ENCODE data around the gene LPAR1.
A peak's percentile ranks its signal among the peaks of the same experiment; 100 is the strongest.

LPAR1 gene

DNA sequence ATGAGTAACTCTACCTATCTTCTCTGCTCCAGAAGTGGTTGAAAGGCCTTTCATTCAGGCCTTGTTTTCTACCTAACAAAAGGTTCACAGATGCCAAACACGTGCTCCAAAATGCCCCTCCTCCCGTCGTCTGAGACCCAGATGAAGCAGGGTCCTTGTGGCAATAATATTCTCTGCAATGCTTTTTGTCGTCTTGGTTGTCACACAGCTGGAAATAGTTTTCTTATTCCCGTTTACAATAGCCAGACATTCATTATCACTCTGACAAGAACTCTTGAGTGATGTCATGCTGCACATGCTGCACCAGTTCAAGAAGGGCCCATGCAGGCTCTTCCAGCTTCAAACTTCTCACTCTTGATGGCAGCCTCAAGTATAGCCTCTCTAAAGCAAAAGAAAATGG lies 7.8 kb downstream of the LPAR1 start:
- Histone ChIP-seq H3K18ac (ENCODE audit: low read depth in 1 of 2, low read length in 2 of 2) (peak overlapping the region in 1 of 2 experiments; percentile 41), H2AK5ac (ENCODE audit: low read length, severe bottlenecking) (no peak overlapping the region), H3K23ac (ENCODE audit: low read length in 2 of 2) (no peak overlapping the region), H3K4me2 (ENCODE audit: low read length, poor library complexity, severe bottlenecking) (no peak overlapping the region), H3K14ac (ENCODE audit: low read length in 2 of 2) (no peak overlapping the region), H3K4me1 (ENCODE audit: control insufficient read depth, insufficient read depth, low read depth, low read length) (peaks cover 2% of the 10 kb centered on the region), H2BK120ac (ENCODE audit: low read depth, low read length) (no peak overlapping the region), H3K36me3 (ENCODE audit: control insufficient read depth in 1 of 2, insufficient read depth in 2 of 2, low read depth in 1 of 2, low read length in 2 of 2) (peaks cover 3 to 39% of the 10 kb centered on the region in 2 experiments), H3K27me3 (ENCODE audit: control insufficient read depth in 1 of 2, insufficient read depth in 1 of 2, low read length in 2 of 2) (no peaks in the 10 kb centered on the region), H2AFZ (ENCODE audit: low read depth, low read length) (no peak overlapping the region), H2BK12ac (ENCODE audit: low read length in 2 of 2) (no peak overlapping the region), H4K91ac (ENCODE audit: low read length) (no peak overlapping the region), H4K8ac (ENCODE audit: low read length) (no peak overlapping the region), H3K9me3 (ENCODE audit: control insufficient read depth, low read length) (no peaks in the 10 kb centered on the region), H2BK15ac (ENCODE audit: low read depth, poor library complexity, severe bottlenecking) (no peak overlapping the region), H3K27ac (ENCODE audit: low read length, poor library complexity, severe bottlenecking) (no peak overlapping the region), H3K79me1 (replicated peaks; ENCODE audit: low read length, poor library complexity, severe bottlenecking) (peaks cover 1% of the 10 kb centered on the region), H2BK5ac (ENCODE audit: low read depth, low read length, poor library complexity, severe bottlenecking) (no peak overlapping the region), H3K4me3 (ENCODE audit: insufficient read depth in 1 of 2, low read depth in 1 of 2, low read length in 2 of 2) (no peak overlapping the region), H3K4ac (ENCODE audit: low read depth in 1 of 2, low read length in 2 of 2) (no peak overlapping the region), H3K9ac (ENCODE audit: low read length) (no peak overlapping the region)
- WGBS = 27% methylated on average over 5 of the region's 5 CpGs
- DNase-seq = peak; percentile 46

DNA sequence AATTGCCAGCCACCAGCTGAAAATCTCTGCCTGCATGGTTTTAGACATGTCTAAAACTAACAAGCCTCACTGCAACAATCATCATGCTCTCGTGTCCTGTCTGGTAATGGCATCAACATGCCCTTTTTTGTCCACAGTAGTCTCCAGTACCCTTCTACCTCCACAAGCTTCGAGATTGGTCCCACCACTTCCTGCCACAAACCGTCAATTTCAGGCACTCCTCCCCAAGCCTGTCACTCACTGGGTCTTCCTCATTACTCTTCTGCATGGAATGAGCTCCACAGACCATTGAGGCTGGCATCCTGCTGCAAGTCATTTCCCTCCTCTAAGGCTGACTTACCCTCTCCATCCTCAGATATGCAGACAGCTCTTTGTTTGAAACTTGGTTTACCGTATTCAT lies 9.0 kb downstream of the LPAR1 start:
- H3K4ac ChIP-seq (ENCODE audit: low read depth in 1 of 2, low read length in 2 of 2) = no peak overlapping the region
- no peak overlapping the region for H2AFZ ChIP-seq (ENCODE audit: low read depth, low read length)
- H3K23ac ChIP-seq (ENCODE audit: low read length in 2 of 2) = no peak overlapping the region
- H4K8ac ChIP-seq (ENCODE audit: low read length) = no peak overlapping the region
- no peaks in the 10 kb centered on the region for H3K4me1 ChIP-seq (ENCODE audit: control insufficient read depth, insufficient read depth, low read depth, low read length)
- H3K27ac ChIP-seq (ENCODE audit: low read length, poor library complexity, severe bottlenecking) = no peak overlapping the region
- no peaks in the 10 kb centered on the region for H3K27me3 ChIP-seq (ENCODE audit: control insufficient read depth in 1 of 2, insufficient read depth in 1 of 2, low read length in 2 of 2)
- H3K79me1 ChIP-seq (replicated peaks; ENCODE audit: low read length, poor library complexity, severe bottlenecking) = peaks cover 1% of the 10 kb centered on the region
- H3K9me3 ChIP-seq (ENCODE audit: control insufficient read depth, low read length) = no peaks in the 10 kb centered on the region
- no peak overlapping the region for H3K9ac ChIP-seq (ENCODE audit: low read length)
- peaks cover 3 to 39% of the 10 kb centered on the region in 2 experiments for H3K36me3 ChIP-seq (ENCODE audit: control insufficient read depth in 1 of 2, insufficient read depth in 2 of 2, low read depth in 1 of 2, low read length in 2 of 2)
- H2BK12ac ChIP-seq (ENCODE audit: low read length in 2 of 2) = peak overlapping the region in 1 of 2 experiments; percentile 21
- no peak overlapping the region for H2BK120ac ChIP-seq (ENCODE audit: low read depth, low read length)
- no peak overlapping the region for H3K18ac ChIP-seq (ENCODE audit: low read depth in 1 of 2, low read length in 2 of 2)
- H2BK15ac ChIP-seq (ENCODE audit: low read depth, poor library complexity, severe bottlenecking) = no peak overlapping the region
- H3K4me2 ChIP-seq (ENCODE audit: low read length, poor library complexity, severe bottlenecking) = no peak overlapping the region
- 84% methylated on average over 4 of the region's 4 CpGs for WGBS
- no peak overlapping the region for H3K4me3 ChIP-seq (ENCODE audit: insufficient read depth in 1 of 2, low read depth in 1 of 2, low read length in 2 of 2)
- H3K14ac ChIP-seq (ENCODE audit: low read length in 2 of 2) = no peak overlapping the region
- DNase-seq = no peak
- H2AK5ac ChIP-seq (ENCODE audit: low read length, severe bottlenecking) = no peak overlapping the region
- H4K91ac ChIP-seq (ENCODE audit: low read length) = no peak overlapping the region
- H2BK5ac ChIP-seq (ENCODE audit: low read depth, low read length, poor library complexity, severe bottlenecking) = no peak overlapping the region

DNA sequence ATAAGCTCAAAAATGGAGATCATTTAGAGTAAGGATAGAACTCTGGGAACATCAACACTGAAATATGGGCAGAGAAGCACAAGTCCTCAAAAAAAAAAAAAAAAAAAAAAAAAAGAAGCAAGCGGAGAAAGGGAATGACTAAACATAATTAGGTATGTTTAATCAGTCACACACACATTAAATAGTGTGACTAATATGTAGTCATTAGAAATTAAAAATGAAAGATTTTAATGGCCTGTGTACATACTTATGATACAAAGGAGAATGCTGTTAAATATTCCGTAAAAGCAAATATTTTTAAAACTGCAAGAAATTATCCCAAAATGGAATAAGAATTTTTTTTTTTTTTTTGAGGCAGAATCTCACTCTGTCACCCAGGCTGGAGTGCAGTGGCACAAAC lies 10.5 kb downstream of the LPAR1 start:
- no peak overlapping the region for H2AK5ac ChIP-seq (ENCODE audit: low read length, severe bottlenecking)
- H3K79me1 ChIP-seq (replicated peaks; ENCODE audit: low read length, poor library complexity, severe bottlenecking) = peaks cover 1% of the 10 kb centered on the region
- no peaks in the 10 kb centered on the region for H3K9me3 ChIP-seq (ENCODE audit: control insufficient read depth, low read length)
- H2BK5ac ChIP-seq (ENCODE audit: low read depth, low read length, poor library complexity, severe bottlenecking) = no peak overlapping the region
- no peak overlapping the region for H4K8ac ChIP-seq (ENCODE audit: low read length)
- no peak overlapping the region for H2BK12ac ChIP-seq (ENCODE audit: low read length in 2 of 2)
- H3K9ac ChIP-seq (ENCODE audit: low read length) = peak overlapping the region; percentile 20
- no peaks in the 10 kb centered on the region for H3K27me3 ChIP-seq (ENCODE audit: control insufficient read depth in 1 of 2, insufficient read depth in 1 of 2, low read length in 2 of 2)
- no peak overlapping the region for H3K18ac ChIP-seq (ENCODE audit: low read depth in 1 of 2, low read length in 2 of 2)
- no peak overlapping the region for H3K4me3 ChIP-seq (ENCODE audit: insufficient read depth in 1 of 2, low read depth in 1 of 2, low read length in 2 of 2)
- H3K4me2 ChIP-seq (ENCODE audit: low read length, poor library complexity, severe bottlenecking) = no peak overlapping the region
- no CpG with 5 or more reads among the region's 2 CpGs for WGBS
- DNase-seq = no peak
- no peak overlapping the region for H3K27ac ChIP-seq (ENCODE audit: low read length, poor library complexity, severe bottlenecking)
- no peak overlapping the region for H3K23ac ChIP-seq (ENCODE audit: low read length in 2 of 2)
- H3K4me1 ChIP-seq (ENCODE audit: control insufficient read depth, insufficient read depth, low read depth, low read length) = no peaks in the 10 kb centered on the region
- H3K4ac ChIP-seq (ENCODE audit: low read depth in 1 of 2, low read length in 2 of 2) = no peak overlapping the region
- no peak overlapping the region for H4K91ac ChIP-seq (ENCODE audit: low read length)
- no peak overlapping the region for H2BK120ac ChIP-seq (ENCODE audit: low read depth, low read length)
- peaks cover 3 to 44% of the 10 kb centered on the region in 2 experiments for H3K36me3 ChIP-seq (ENCODE audit: control insufficient read depth in 1 of 2, insufficient read depth in 2 of 2, low read depth in 1 of 2, low read length in 2 of 2)
- H2AFZ ChIP-seq (ENCODE audit: low read depth, low read length) = no peak overlapping the region
- H2BK15ac ChIP-seq (ENCODE audit: low read depth, poor library complexity, severe bottlenecking) = no peak overlapping the region
- H3K14ac ChIP-seq (ENCODE audit: low read length in 2 of 2) = no peak overlapping the region

DNA sequence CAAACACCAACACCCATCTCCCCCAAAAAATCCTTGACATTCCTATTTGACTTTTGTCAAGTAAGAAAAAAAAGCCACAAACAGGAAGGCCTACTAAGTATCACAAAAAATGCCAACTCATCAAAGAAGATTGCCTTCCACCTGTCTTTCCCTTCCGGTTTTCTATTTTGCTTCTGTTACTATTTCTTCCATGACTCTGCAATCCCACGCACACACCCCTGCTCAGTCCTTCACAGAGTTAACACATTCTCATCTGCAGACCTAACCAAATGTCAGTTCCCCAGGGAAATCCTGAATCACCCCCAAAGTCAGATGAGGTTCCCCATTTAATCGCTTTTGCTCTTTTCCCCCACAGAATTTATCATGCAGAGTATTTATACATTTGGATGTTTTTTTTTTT lies 15.1 kb downstream of the LPAR1 start:
- Histone ChIP-seq H3K14ac (ENCODE audit: low read length in 2 of 2) (no peak overlapping the region), H3K79me1 (replicated peaks; ENCODE audit: low read length, poor library complexity, severe bottlenecking) (peaks cover 2% of the 10 kb centered on the region), H3K27me3 (ENCODE audit: control insufficient read depth in 1 of 2, insufficient read depth in 1 of 2, low read length in 2 of 2) (no peaks in the 10 kb centered on the region), H3K23ac (ENCODE audit: low read length in 2 of 2) (no peak overlapping the region), H3K4ac (ENCODE audit: low read depth in 1 of 2, low read length in 2 of 2) (no peak overlapping the region), H3K9ac (ENCODE audit: low read length) (no peak overlapping the region), H2BK120ac (ENCODE audit: low read depth, low read length) (no peak overlapping the region), H4K8ac (ENCODE audit: low read length) (no peak overlapping the region), H3K4me3 (ENCODE audit: insufficient read depth in 1 of 2, low read depth in 1 of 2, low read length in 2 of 2) (no peak overlapping the region), H3K36me3 (ENCODE audit: control insufficient read depth in 1 of 2, insufficient read depth in 2 of 2, low read depth in 1 of 2, low read length in 2 of 2) (peaks cover 0 to 11% of the 10 kb centered on the region in 2 experiments), H2AFZ (ENCODE audit: low read depth, low read length) (no peak overlapping the region), H2BK5ac (ENCODE audit: low read depth, low read length, poor library complexity, severe bottlenecking) (no peak overlapping the region), H4K91ac (ENCODE audit: low read length) (no peak overlapping the region), H2BK15ac (ENCODE audit: low read depth, poor library complexity, severe bottlenecking) (no peak overlapping the region), H3K27ac (ENCODE audit: low read length, poor library complexity, severe bottlenecking) (no peak overlapping the region), H2BK12ac (ENCODE audit: low read length in 2 of 2) (no peak overlapping the region), H2AK5ac (ENCODE audit: low read length, severe bottlenecking) (no peak overlapping the region), H3K4me1 (ENCODE audit: control insufficient read depth, insufficient read depth, low read depth, low read length) (peaks cover 2% of the 10 kb centered on the region), H3K9me3 (ENCODE audit: control insufficient read depth, low read length) (no peaks in the 10 kb centered on the region), H3K4me2 (ENCODE audit: low read length, poor library complexity, severe bottlenecking) (no peak overlapping the region), H3K18ac (ENCODE audit: low read depth in 1 of 2, low read length in 2 of 2) (no peak overlapping the region)
- DNase-seq = no peak
- WGBS = 94% methylated on average over 3 of the region's 3 CpGs

Data from mesenchymal stem cell (in vitro differentiated cells and primary cell).